ENCODE results near the gene USP49.
"Not testable (repeated sequence)": the region's sequence is repeated elsewhere in the genome, so short reads cannot be mapped to it uniquely, and the experiment has no call there.

USP49 gene

DNA sequence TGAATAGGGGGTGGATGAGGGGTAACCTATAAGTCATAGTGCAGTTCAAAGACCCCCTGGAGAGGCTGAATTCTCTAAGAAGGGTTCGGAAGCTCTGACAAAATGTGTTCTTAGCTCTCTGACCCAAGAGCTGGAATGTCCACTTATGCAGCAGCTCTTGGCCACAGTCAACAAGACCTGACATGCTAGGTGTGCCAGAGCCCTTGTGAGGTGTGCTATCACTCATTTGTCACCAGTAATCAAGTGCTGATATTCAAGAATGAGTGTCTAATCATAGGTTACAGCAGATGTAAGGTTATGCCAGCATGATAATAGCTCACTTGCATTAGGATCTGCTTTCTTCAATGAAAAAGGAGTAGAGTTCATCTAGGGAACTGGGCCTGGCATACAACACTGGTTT is 79.6 kb downstream of the USP49 start:
- no peak overlapping the region for H3K9ac ChIP-seq (ENCODE audit: low read depth in 1 of 2, low read length in 2 of 2)
- no peaks in the 10 kb centered on the region for H3K4me1 ChIP-seq (ENCODE audit: control insufficient read depth in 2 of 2, insufficient read depth in 2 of 2, low read length in 2 of 2)
- no peaks in the 10 kb centered on the region for H3K36me3 ChIP-seq (ENCODE audit: control insufficient read depth in 2 of 2, insufficient read depth in 2 of 2, low read length in 2 of 2)
- no peak overlapping the region for H3K4me3 ChIP-seq (ENCODE audit: low read length in 2 of 2)
- H3K9me3 ChIP-seq (ENCODE audit: control insufficient read depth in 2 of 2, low read length in 2 of 2) = no peaks in the 10 kb centered on the region
- no peak overlapping the region for H3K27ac ChIP-seq (ENCODE audit: low read depth in 2 of 2, low read length in 2 of 2)
- no peaks in the 10 kb centered on the region for H3K27me3 ChIP-seq (ENCODE audit: control insufficient read depth in 2 of 2, insufficient read depth in 2 of 2, low read length in 2 of 2)

DNA sequence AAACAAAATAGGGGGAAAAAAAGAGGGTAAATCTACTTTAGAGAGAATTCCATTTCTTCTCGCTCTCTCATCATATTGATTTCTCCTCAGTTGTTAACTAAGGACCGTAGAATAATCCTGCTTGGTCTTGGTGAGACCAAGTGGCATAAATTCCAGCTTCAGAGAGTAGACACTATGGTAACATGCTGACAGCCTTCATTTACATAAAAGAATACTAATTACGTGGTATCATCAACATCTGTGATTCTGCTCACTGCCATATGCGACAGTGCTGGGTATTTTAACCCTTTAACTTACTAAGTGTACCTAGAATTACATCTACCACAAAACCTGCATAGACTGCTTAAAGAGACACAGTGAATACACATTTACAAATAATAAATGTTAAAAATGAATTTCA is 80.5 kb downstream of the USP49 start:
- Histone ChIP-seq H3K9ac (ENCODE audit: low read depth in 1 of 2, low read length in 2 of 2) (no peak overlapping the region), H3K36me3 (ENCODE audit: control insufficient read depth in 2 of 2, insufficient read depth in 2 of 2, low read length in 2 of 2) (no peaks in the 10 kb centered on the region), H3K4me3 (ENCODE audit: low read length in 2 of 2) (no peak overlapping the region), H3K9me3 (ENCODE audit: control insufficient read depth in 2 of 2, low read length in 2 of 2) (no peaks in the 10 kb centered on the region), H3K27ac (ENCODE audit: low read depth in 2 of 2, low read length in 2 of 2) (no peak overlapping the region), H3K27me3 (ENCODE audit: control insufficient read depth in 2 of 2, insufficient read depth in 2 of 2, low read length in 2 of 2) (no peaks in the 10 kb centered on the region), H3K4me1 (ENCODE audit: control insufficient read depth in 2 of 2, insufficient read depth in 2 of 2, low read length in 2 of 2) (no peaks in the 10 kb centered on the region)

DNA sequence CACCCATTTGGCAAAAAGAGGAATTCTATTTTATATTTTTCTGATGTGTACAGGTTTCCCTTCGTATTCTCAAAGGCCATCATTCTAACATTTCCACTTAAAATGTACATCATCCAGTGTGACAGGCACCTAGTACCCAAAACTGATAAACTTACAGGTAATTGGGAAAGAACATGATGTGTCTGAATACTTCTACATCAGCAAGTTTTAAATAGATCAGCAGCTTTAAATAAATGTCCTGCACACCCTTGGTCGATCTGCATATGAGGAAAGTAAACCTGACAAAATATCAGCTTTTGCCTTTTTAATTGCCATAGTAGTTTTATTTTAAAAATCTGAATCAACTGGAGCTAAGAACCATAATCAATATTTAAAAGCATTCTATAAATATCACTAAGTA is 81.2 kb downstream of the USP49 start:
- Histone ChIP-seq H3K27me3 (ENCODE audit: control insufficient read depth in 2 of 2, insufficient read depth in 2 of 2, low read length in 2 of 2) (no peaks in the 10 kb centered on the region), H3K9ac (ENCODE audit: low read depth in 1 of 2, low read length in 2 of 2) (no peak overlapping the region), H3K9me3 (ENCODE audit: control insufficient read depth in 2 of 2, low read length in 2 of 2) (no peaks in the 10 kb centered on the region), H3K4me1 (ENCODE audit: control insufficient read depth in 2 of 2, insufficient read depth in 2 of 2, low read length in 2 of 2) (no peaks in the 10 kb centered on the region), H3K36me3 (ENCODE audit: control insufficient read depth in 2 of 2, insufficient read depth in 2 of 2, low read length in 2 of 2) (no peaks in the 10 kb centered on the region), H3K4me3 (ENCODE audit: low read length in 2 of 2) (no peak overlapping the region), H3K27ac (ENCODE audit: low read depth in 2 of 2, low read length in 2 of 2) (no peak overlapping the region)

DNA sequence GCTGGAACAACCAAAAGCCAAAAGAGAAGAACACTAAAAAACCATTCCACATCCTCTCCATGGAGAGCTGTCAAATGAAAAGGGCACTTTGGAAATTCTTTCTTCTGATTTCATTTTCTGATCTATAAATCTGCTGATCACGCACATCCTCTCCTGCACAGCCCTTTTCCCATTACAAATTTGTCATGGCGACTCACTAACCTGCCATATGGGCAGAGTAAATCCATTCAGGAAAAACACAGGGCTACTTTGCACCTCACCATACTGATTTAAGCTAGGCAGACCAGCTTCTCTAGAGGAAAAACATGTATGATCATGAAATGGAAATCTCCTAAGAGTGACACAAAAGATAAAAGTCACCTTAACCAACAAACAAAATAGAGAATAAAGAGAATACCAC is 81.7 kb downstream of the USP49 start:
- Histone ChIP-seq H3K4me1 (ENCODE audit: control insufficient read depth in 2 of 2, insufficient read depth in 2 of 2, low read length in 2 of 2) (no peaks in the 10 kb centered on the region), H3K9me3 (ENCODE audit: control insufficient read depth in 2 of 2, low read length in 2 of 2) (no peaks in the 10 kb centered on the region), H3K9ac (ENCODE audit: low read depth in 1 of 2, low read length in 2 of 2) (no peak overlapping the region), H3K27ac (ENCODE audit: low read depth in 2 of 2, low read length in 2 of 2) (no peak overlapping the region), H3K4me3 (ENCODE audit: low read length in 2 of 2) (no peak overlapping the region), H3K27me3 (ENCODE audit: control insufficient read depth in 2 of 2, insufficient read depth in 2 of 2, low read length in 2 of 2) (no peaks in the 10 kb centered on the region), H3K36me3 (ENCODE audit: control insufficient read depth in 2 of 2, insufficient read depth in 2 of 2, low read length in 2 of 2) (no peaks in the 10 kb centered on the region)

DNA sequence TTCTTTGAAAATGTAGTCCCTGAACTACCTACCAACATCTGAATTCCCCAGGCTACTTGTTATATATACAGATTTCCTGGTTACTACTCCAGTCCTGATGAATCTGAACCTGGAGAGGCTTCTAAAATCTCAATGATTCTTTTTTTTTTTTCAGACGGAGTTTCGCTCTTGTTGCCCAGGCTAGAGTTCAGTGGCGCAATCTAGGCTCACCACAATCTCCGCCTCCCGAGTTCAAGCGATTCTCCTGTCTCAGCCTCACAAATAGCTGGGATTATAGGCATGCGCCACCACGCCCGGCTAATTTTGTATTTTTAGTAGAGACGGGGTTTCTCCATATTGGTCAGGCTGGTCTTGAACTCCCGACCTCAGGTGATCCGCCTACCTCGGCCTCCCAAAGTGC is 83.2 kb downstream of the USP49 start:
- not testable (repeated sequence) for H3K4me1 ChIP-seq (ENCODE audit: control insufficient read depth in 2 of 2, insufficient read depth in 2 of 2, low read length in 2 of 2); H3K27ac ChIP-seq (ENCODE audit: low read depth in 2 of 2, low read length in 2 of 2); H3K9ac ChIP-seq (ENCODE audit: low read depth in 1 of 2, low read length in 2 of 2); H3K27me3 ChIP-seq (ENCODE audit: control insufficient read depth in 2 of 2, insufficient read depth in 2 of 2, low read length in 2 of 2); H3K4me3 ChIP-seq (ENCODE audit: low read length in 2 of 2); H3K9me3 ChIP-seq (ENCODE audit: control insufficient read depth in 2 of 2, low read length in 2 of 2); H3K36me3 ChIP-seq (ENCODE audit: control insufficient read depth in 2 of 2, insufficient read depth in 2 of 2, low read length in 2 of 2)

DNA sequence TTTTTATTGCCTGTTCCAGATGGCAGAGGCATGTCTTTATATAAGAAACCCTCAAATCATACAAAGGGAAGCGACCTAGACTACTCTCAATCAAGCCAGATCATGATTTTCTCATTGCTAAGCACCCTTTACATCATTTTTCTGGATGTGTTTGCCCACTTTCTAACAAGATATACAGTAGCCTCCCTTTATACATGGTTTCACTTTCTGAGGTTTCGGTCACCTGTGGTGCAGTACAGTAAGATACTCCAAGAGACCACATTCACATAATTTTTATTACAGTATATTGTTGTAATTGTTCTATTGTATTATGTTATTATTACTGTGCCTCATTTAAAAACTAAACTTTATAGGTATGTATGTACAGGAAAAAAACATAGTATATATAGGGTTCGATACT is 84.1 kb downstream of the USP49 start:
- H3K27ac ChIP-seq (ENCODE audit: low read depth in 2 of 2, low read length in 2 of 2) = no peak overlapping the region
- H3K27me3 ChIP-seq (ENCODE audit: control insufficient read depth in 2 of 2, insufficient read depth in 2 of 2, low read length in 2 of 2) = no peaks in the 10 kb centered on the region
- no peak overlapping the region for H3K9ac ChIP-seq (ENCODE audit: low read depth in 1 of 2, low read length in 2 of 2)
- H3K4me1 ChIP-seq (ENCODE audit: control insufficient read depth in 2 of 2, insufficient read depth in 2 of 2, low read length in 2 of 2) = no peaks in the 10 kb centered on the region
- H3K36me3 ChIP-seq (ENCODE audit: control insufficient read depth in 2 of 2, insufficient read depth in 2 of 2, low read length in 2 of 2) = peaks cover 4% of the 10 kb centered on the region in 2 donors
- H3K4me3 ChIP-seq (ENCODE audit: low read length in 2 of 2) = no peak overlapping the region
- H3K9me3 ChIP-seq (ENCODE audit: control insufficient read depth in 2 of 2, low read length in 2 of 2) = no peaks in the 10 kb centered on the region

DNA sequence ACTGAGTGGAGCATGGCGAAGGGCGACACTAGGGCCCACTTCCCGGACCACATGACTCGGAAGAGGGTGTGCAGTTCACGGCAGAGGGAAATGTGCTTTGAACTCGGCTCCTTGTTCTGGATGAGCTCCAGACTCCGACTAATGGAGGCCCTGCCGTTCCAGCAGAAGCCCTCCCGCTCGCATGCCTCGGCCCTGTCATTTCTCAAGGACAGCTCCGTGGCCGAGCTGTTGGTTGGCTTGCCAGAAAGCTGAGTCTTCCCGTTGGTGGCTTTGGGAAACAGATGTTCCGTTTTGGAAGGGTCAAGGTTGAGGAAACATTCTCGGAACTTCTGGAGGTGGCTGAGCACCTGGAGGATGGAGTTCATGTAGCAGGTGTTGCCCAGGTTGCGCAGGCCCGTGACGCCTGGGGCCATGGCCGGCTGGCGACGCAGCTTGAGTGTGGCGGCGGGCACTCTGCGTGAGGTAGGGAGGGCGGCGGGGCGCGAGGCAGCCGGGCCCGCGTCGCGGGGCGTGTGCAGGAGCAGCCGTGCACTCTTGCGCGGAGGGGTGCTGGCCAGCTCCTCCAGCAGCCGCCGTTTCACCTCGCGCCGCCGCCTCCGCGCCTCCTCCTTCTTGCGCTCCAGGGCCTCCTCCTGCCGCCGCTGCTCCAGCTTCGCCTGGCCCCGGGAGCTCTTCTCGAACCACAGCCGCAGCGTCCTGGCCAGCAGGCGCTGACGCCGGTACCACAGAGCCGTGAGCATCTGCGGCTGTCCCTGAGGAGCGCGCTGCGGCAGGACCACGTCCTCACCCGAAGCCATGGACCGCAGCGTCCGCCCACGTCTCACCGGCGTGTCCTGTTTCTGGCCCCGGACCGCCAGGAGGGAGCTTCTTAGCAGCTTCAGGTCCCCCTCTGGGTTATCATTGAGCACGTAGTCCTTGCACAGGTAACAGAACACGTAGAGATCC is 89.1 kb downstream of the USP49 start:
- Histone ChIP-seq H3K4me1 (ENCODE audit: control insufficient read depth in 2 of 2, insufficient read depth in 2 of 2, low read length in 2 of 2) (no peaks in the 10 kb centered on the region), H3K36me3 (ENCODE audit: control insufficient read depth in 2 of 2, insufficient read depth in 2 of 2, low read length in 2 of 2) (peaks cover 8 to 11% of the 10 kb centered on the region in 2 donors), H3K9me3 (ENCODE audit: control insufficient read depth in 2 of 2, low read length in 2 of 2) (no peaks in the 10 kb centered on the region), H3K9ac (ENCODE audit: low read depth in 1 of 2, low read length in 2 of 2) (no peak overlapping the region), H3K27ac (ENCODE audit: low read depth in 2 of 2, low read length in 2 of 2) (no peak overlapping the region), H3K4me3 (ENCODE audit: low read length in 2 of 2) (no peak overlapping the region), H3K27me3 (ENCODE audit: control insufficient read depth in 2 of 2, insufficient read depth in 2 of 2, low read length in 2 of 2) (no peaks in the 10 kb centered on the region)

DNA sequence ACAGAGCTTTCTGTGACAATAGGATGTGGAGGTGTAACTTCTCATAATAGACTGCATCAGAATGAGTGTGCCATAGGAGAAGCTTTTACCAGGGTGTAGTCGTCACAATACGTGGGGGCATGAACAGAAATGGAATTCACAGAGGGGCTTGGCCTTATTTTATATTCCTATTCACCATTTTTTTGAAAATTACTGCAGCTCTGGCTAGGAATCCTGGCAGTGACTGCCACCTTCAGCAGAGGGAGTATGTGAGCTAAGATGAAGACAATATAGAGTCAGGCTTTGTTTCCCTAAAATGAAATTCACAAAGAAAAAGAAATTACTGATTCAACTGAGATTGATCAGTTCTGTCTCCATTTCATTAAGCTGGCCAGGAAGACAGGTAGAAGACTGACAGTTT is 93.8 kb downstream of the USP49 start:
- no peaks in the 10 kb centered on the region for H3K27me3 ChIP-seq (ENCODE audit: control insufficient read depth in 2 of 2, insufficient read depth in 2 of 2, low read length in 2 of 2)
- H3K4me3 ChIP-seq (ENCODE audit: low read length in 2 of 2) = no peak overlapping the region
- H3K36me3 ChIP-seq (ENCODE audit: control insufficient read depth in 2 of 2, insufficient read depth in 2 of 2, low read length in 2 of 2) = peaks cover 4 to 17% of the 10 kb centered on the region in 2 donors
- H3K27ac ChIP-seq (ENCODE audit: low read depth in 2 of 2, low read length in 2 of 2) = no peak overlapping the region
- H3K9me3 ChIP-seq (ENCODE audit: control insufficient read depth in 2 of 2, low read length in 2 of 2) = no peaks in the 10 kb centered on the region
- H3K9ac ChIP-seq (ENCODE audit: low read depth in 1 of 2, low read length in 2 of 2) = no peak overlapping the region
- no peaks in the 10 kb centered on the region for H3K4me1 ChIP-seq (ENCODE audit: control insufficient read depth in 2 of 2, insufficient read depth in 2 of 2, low read length in 2 of 2)

DNA sequence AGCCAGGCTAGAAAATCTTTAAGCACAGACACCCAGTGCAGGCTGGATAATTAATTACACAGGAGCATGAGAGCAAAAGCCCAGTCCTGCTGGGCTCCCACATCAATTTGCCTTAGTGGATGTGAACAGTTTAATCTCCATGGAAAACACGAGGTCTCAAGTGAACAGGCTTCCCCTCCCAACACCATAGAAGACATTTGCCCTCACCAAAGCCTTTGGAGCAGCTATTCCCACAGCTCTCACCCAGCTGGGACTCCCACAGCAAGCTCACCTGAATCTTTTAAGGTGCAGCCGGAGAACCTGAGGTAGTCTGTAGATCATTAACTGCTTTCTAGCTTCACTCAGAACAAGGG is 95.6 kb downstream of the USP49 start:
- H3K27ac ChIP-seq (ENCODE audit: low read depth in 2 of 2, low read length in 2 of 2) = no peak overlapping the region
- no peaks in the 10 kb centered on the region for H3K9me3 ChIP-seq (ENCODE audit: control insufficient read depth in 2 of 2, low read length in 2 of 2)
- H3K36me3 ChIP-seq (ENCODE audit: control insufficient read depth in 2 of 2, insufficient read depth in 2 of 2, low read length in 2 of 2) = peaks cover 3 to 14% of the 10 kb centered on the region in 2 donors
- H3K9ac ChIP-seq (ENCODE audit: low read depth in 1 of 2, low read length in 2 of 2) = no peak overlapping the region
- H3K27me3 ChIP-seq (ENCODE audit: control insufficient read depth in 2 of 2, insufficient read depth in 2 of 2, low read length in 2 of 2) = no peaks in the 10 kb centered on the region
- no peaks in the 10 kb centered on the region for H3K4me1 ChIP-seq (ENCODE audit: control insufficient read depth in 2 of 2, insufficient read depth in 2 of 2, low read length in 2 of 2)
- no peak overlapping the region for H3K4me3 ChIP-seq (ENCODE audit: low read length in 2 of 2)

DNA sequence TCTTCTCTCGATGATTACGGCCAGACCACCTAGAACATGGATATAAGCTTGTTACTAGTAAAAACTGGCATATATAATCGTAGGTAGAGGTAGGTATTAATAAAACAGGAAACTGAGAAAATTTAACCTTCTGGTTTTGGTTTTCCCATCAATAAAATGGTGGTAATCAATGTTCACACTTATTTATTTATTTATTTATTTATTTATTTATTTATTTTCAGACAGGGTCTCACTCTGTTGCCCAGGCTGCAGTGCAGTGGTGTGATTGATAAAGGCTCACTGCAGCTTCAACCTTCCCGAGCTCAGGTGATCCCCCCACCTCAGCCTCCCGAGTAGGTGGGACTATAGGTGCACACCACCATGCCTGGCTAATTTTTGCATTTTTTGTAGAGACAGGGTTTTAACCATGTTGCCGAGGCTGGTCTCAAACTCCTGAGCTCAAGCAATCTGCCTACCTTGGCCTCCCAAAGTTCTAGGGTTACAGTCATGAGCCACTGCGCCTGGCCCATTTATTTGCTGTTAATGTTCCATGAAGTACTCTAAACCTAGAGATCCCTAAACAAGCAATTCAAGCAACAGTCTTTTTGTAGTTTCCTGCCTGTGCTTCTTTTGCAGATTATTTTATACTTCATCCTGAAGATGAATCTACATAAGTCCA is 96.1 kb downstream of the USP49 start:
- peaks cover 3 to 14% of the 10 kb centered on the region in 2 donors for H3K36me3 ChIP-seq (ENCODE audit: control insufficient read depth in 2 of 2, insufficient read depth in 2 of 2, low read length in 2 of 2)

More for the DNA sequence above, 96.1 kb downstream of the USP49 start:
- Histone ChIP-seq H3K27ac (ENCODE audit: low read depth in 2 of 2, low read length in 2 of 2) (no peak overlapping the region), H3K9ac (ENCODE audit: low read depth in 1 of 2, low read length in 2 of 2) (no peak overlapping the region), H3K4me1 (ENCODE audit: control insufficient read depth in 2 of 2, insufficient read depth in 2 of 2, low read length in 2 of 2) (no peaks in the 10 kb centered on the region), H3K27me3 (ENCODE audit: control insufficient read depth in 2 of 2, insufficient read depth in 2 of 2, low read length in 2 of 2) (no peaks in the 10 kb centered on the region), H3K9me3 (ENCODE audit: control insufficient read depth in 2 of 2, low read length in 2 of 2) (no peaks in the 10 kb centered on the region), H3K4me3 (ENCODE audit: low read length in 2 of 2) (no peak overlapping the region)

Measured in mucosa of rectum (tissue), 2 donors.